ENCODE measurements around the gene NACAD.

GRCh38 chr7:45066409-45066808, 22.4 kb downstream of the NACAD start:
- TF ChIP-seq CTCF (IDR thresholded peaks at IDR 0.05; ENCODE audit: low read depth, low read length, poor library complexity, severe bottlenecking) (no peak), EZH2phosphoT487 (IDR thresholded peaks at IDR 0.05; ENCODE audit: borderline replicate concordance, low read length) (no peak)

Data from DOHH2 (cell line).